Amniotic stem cell (primary cell): ENCODE results near the gene TFR2.

Source experiments
- DNase-seq: peaks from one replicate; lab custom pipeline; 2025; lab: John Stamatoyannopoulos, UW

TFR2 gene

DNA sequence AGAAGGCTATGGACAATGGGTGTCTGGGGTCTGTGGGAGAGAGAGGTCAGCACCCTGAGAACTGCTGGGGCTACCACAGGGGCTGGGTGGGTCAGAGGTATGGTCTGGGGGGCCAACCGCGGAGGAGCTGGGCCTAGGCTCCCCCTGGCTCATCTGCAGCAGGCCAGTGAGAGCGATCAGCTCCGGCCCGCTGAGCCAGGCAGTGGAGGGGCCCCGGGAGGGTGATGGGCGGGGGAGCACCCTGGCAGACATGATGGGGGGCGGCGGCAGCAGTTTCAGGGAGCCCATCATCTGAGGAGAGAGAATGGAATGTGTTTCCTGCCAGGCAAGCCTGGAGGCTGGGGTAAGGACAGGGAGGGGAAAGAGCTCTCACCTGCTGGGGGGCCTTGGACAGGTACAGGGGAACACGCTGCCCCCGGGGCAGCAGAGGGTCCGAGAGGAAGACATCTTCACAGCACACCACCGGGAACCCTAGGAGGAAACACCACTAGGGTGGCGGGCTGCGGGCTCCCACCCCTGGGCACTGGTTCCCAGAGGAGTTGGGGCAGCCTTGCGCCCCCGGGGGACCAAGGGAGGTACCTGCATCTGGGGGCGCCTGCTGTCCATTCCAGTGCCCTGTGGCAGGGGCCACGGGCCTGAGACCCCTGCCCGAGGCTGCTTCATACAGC, 68.9 kb downstream of the TFR2 start:
- no peak for DNase-seq

DNA sequence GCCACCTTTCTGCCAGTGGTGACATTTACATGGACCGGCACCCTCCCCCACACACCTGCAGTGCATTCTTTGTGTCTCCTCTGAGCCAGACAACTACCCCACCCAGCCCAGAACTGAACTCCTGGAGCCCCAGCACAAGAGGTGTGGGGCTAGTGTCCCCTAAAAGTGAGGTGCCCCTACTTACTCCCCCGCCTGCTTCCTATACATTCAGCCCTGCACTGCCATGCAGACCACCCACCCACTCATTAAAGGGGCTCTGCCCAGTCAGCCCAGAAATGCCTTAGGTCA, 69.6 kb downstream of the TFR2 start:
- no peak for DNase-seq

DNA sequence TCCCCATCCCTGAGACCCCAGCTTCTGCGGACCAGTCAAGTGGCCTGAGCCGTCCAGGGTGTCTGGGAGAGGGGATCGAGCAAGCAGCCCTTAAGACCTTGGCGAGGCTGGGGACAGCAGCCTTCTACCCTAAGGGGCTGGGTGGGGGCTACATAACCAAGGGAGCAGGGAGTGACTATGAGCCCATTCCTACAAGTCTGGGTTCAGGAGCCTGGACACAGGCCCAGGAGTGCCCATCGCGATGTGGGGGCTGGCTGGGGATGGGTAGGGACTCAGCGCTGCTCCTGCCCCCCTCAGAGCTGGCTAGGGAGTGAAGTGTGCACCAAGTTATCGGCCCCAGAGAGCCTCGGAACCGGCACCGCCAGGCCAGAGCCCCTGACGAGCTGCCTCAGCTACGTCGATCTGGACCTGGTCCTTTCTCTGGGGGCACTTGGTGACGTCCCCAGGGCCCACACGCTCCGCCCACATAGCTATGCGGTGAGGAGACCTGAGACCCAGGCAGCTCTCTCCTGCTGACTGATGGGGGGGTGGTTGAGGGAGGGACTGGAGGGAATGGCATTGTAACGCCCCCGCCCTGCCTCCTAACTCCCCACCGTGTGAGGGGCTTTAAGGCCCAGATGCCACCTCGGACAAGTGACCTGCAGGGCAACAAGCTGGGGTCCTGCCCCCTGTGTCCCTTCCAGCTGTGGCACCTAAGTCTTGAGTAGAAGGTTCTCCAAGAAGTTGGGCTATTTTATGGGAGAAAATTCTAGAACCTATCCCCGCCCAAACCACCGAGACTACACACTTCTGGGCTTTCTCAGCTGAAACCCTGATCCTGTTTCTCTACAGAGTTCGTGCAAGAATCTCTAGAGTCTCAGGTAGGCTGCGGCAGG, 70.2 kb downstream of the TFR2 start:
- DNase-seq, result no peak
